PC-3 (cell line): ENCODE data around the gene HNF4A.

Experiments
- CTCF ChIP-seq: fragments of 300-600 bp; sonication (generic); conservative IDR thresholded peaks from 2 replicates; pipeline ENCODE4 v1.5.1; 2017; ENCODE audit warnings: antibody characterized with exemption, low read depth, mild to moderate bottlenecking, low read length
- EZH2 ChIP-seq: fragments of 300-600 bp; sonication (generic); IDR thresholded peaks from one replicate; pipeline ENCODE4 v1.6.1; 2017; ENCODE audit warnings: antibody characterized with exemption, mild to moderate bottlenecking, low read length; ENCODE audit not compliant: unreplicated experiment

- TF ChIP-seq EZH2 (no peak), CTCF (no peak)
Measured at GRCh38 chr20:44478206-44478605, 122.7 kb downstream of the HNF4A start.
